Measurements from ENCODE around the gene CD163L1.

DNA sequence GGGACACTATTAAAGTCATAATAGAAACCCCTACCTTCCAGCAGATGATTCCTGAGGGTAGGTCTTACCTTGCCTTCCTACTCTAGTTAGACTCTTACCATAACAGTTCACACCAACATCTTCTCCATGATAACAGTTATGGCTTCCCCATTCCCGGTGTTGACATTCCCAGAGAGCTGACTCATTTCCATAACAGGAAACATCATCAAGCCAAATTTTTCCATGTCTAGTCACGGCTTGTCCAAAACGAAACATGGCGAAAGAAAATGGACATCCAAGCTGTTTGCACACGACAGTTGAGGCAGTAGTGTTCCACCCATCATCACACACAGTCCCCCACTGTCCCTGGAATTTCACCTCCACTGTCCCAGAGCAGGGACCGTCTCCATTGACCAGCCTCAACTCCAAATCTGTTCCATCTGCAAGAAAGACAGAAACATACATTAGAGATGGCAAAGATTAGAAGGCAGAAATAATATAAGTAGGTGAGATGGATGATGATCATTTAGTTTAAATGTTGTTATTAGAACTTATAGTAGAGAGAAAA, 10.6 kb downstream of the CD163L1 start:
- TF ChIP-seq, protein P1, sequence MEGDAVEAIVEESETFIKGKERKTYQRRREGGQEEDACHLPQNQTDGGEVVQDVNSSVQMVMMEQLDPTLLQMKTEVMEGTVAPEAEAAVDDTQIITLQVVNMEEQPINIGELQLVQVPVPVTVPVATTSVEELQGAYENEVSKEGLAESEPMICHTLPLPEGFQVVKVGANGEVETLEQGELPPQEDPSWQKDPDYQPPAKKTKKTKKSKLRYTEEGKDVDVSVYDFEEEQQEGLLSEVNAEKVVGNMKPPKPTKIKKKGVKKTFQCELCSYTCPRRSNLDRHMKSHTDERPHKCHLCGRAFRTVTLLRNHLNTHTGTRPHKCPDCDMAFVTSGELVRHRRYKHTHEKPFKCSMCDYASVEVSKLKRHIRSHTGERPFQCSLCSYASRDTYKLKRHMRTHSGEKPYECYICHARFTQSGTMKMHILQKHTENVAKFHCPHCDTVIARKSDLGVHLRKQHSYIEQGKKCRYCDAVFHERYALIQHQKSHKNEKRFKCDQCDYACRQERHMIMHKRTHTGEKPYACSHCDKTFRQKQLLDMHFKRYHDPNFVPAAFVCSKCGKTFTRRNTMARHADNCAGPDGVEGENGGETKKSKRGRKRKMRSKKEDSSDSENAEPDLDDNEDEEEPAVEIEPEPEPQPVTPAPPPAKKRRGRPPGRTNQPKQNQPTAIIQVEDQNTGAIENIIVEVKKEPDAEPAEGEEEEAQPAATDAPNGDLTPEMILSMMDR (conservative IDR thresholded peaks at IDR 0.05; ENCODE audit: low read length) = no peak
- no peak for TF ChIP-seq EZH2phosphoT487 (IDR thresholded peaks at IDR 0.05; ENCODE audit: borderline replicate concordance)
